Subcutaneous adipose tissue (tissue), 4 donors: Measurements from ENCODE around the gene CPT1A. TPM values are rescaled to one million over a fixed set of nuclear protein-coding genes. Genes with fewer than 3 reads are reported as not detected.

Source experiments
- CTCF ChIP-seq: fragments of 450-650 bp; IDR thresholded peaks from one replicate; pipeline ENCODE4 v1.5.1; 2016; ENCODE audit warnings: low read depth, mild to moderate bottlenecking, control low read depth, antibody characterized with exemption, moderate library complexity
- total RNA-seq, 4 donors: library from RNA; depleted of rRNA; stranded (reverse); fragments of >200 nt; gene quantifications; one replicate each; pipeline ENCODE4 v1.1.0, GENCODE V29; 2016

Gene CPT1A
- total RNA-seq, 4 donors from 2014 or later: 26.6 to 47.9 (median 35.8) TPM

DNA sequence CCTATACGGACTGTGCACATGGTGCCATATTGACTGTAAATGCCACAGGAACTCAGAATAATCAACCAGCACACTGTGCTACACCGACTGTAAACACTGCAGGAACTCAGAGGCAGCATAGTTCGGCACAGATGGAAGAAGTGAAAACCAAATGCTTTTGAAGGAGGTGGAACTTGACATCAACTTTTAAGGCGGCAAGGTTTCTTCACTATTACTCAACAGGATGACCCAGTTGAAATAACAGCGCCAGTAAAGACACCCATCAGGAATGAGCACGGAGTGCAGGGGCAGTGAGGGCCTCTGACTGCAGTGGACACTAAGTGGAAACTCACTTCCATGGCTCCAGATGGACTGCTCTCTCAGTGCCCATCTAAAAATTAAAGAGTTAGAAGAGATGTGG, 106.1 kb downstream of the CPT1A start:
- TF ChIP-seq CTCF: no peak

DNA sequence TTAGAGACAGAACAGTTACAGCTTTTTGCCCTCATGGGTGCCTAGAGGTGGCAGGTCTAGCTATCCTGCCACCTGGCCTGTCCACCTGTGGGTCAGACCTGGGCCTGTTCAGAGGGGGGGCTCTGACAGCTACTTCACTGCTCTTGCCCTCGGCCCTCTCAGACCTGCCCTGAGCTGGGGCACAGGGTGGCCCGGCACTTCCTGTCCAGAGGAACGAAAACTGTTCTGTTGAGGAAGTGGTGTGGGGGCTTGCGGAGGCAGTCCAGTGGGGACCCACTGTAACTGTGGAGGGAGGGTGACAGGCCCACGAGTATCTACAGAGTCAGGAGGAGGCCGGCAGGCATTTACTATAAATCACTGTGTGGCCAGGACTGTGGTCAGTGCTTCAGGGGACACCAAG, 106.6 kb downstream of the CPT1A start:
- no peak for TF ChIP-seq CTCF

- TF ChIP-seq CTCF: no peak
Observed at GRCh38 chr11:68734111-68734510, 107.6 kb downstream of the CPT1A start.

- no peak for TF ChIP-seq CTCF
Observed at GRCh38 chr11:68727783-68728182, 113.9 kb downstream of the CPT1A start.

DNA sequence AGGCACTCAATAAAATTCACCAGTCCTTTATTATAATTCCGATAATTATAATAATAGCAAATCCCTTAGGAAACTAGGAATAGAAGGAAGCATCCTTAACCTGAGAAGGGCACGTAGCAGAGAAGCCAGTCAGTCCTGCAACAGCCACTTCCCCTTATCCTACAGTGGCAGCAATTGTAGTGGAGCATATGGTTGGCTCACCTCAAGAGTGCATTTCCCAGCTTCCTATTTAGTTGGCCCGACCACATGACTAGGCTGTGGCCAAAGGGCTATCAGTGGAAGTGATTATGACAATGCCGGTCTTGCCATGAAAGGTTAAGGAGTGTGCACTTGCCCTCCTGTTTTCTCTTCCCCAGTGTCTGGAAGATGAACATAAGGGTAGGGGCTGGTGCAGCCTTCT, 117.4 kb downstream of the CPT1A start:
- TF ChIP-seq CTCF: no peak

DNA sequence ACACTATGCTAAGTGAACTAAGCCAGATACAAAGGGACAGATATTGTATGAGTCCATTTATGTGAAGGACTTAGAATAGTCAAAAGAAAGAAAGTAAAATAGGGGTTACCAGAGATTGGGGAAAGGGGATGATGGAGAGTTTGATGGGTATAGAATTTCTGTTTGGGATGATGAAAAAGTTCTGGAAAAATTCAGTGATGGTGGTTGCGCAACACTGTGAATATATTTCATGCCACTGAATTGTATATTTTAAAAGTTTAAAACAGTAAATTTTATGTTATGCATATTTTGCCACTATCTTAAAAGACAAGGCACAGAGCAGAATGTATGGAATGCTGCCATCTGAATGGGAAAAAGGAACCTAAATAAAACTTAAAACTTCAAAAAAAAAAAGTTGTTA, 119.6 kb downstream of the CPT1A start:
- TF ChIP-seq CTCF: no peak

DNA sequence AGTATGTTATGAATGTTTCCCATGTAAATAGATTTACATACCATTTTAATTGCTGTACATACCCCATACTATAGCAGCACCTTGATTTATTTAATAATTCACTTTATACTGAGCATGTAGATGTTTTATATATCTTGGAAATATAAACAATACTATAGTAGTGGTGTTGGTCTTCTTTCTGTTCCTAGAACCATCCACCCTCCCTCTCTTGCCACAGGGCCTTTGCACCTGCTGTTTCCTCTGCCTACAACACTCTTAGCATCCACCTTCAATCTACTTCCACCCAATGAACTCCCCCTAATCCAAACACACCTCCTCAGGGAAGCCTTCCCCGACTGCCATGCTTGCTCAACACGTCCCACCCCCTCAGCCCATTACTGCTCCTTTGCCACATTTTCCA, 120.6 kb downstream of the CPT1A start:
- TF ChIP-seq CTCF: no peak
